DND-41 (cell line): ENCODE data around the gene DDX56.

Experiments
- ATAC-seq: fragments of 200-7000 bp; cut with Tn5 transposase; 3 replicates; pipeline ENCODE4 v1.9.1; 2021; ENCODE audit warnings: low read depth; ENCODE audit not compliant: insufficient read depth
- DNase-seq: peaks from one replicate; pipeline ENCODE4 v3.0.0-alpha.2; 2020
- H2AFZ ChIP-seq: 2 replicates; pipeline ENCODE4 v1.6.0; 2012; ENCODE audit warnings: low read depth, low read length
- H3K27ac ChIP-seq: 2 replicates; pipeline ENCODE4 v1.5.1; 2012; ENCODE audit warnings: low read length, inconsistent platforms
- H3K27me3 ChIP-seq: fragments of 200-600 bp; sonication (generic); 2 replicates; pipeline ENCODE4 v1.6.0; 2012; ENCODE audit warnings: low read length, mild to moderate bottlenecking, inconsistent platforms; ENCODE audit not compliant: insufficient read depth, poor library complexity
- H3K36me3 ChIP-seq: 2 replicates; pipeline ENCODE4 v1.5.1; 2012; ENCODE audit warnings: low read length, inconsistent platforms; ENCODE audit not compliant: insufficient read depth
- H3K4me1 ChIP-seq: 2 replicates; pipeline ENCODE4 v1.5.1; 2012; ENCODE audit warnings: mild to moderate bottlenecking, low read length; ENCODE audit not compliant: insufficient read depth
- H3K4me2 ChIP-seq: 2 replicates; pipeline ENCODE4 v1.6.0; 2012; ENCODE audit warnings: mild to moderate bottlenecking, moderate library complexity, low read length, inconsistent platforms; ENCODE audit not compliant: insufficient read depth
- H3K4me3 ChIP-seq, 2 experiments: fragments of 200-600 bp in 1 of 2; shearing (Covaris generic) in 1 of 2; 2 replicates each; pipeline ENCODE4 v1.5.1; 2012 to 2016; ENCODE audit warnings: inconsistent platforms in 2 of 2, low read length in 2 of 2, mild to moderate bottlenecking in 2 of 2, low read depth in 1 of 2, moderate library complexity in 1 of 2
- H3K79me2 ChIP-seq: 2 replicates; pipeline ENCODE4 v1.6.0; 2012; ENCODE audit warnings: low read length, inconsistent platforms; ENCODE audit not compliant: insufficient read depth
- H3K9ac ChIP-seq: 2 replicates; pipeline ENCODE4 v1.6.0; 2012; ENCODE audit warnings: low read depth, mild to moderate bottlenecking, inconsistent platforms, low read length, moderate library complexity
- H3K9me3 ChIP-seq: 2 replicates; pipeline ENCODE4 v1.5.1; 2012; ENCODE audit warnings: low read length, moderate library complexity, mild to moderate bottlenecking, inconsistent platforms; ENCODE audit not compliant: insufficient read depth, severe bottlenecking
- H4K20me1 ChIP-seq: 2 replicates; pipeline ENCODE4 v1.6.0; 2012; ENCODE audit warnings: low read length; ENCODE audit not compliant: insufficient read depth
- CTCF ChIP-seq: IDR thresholded peaks from 2 replicates; pipeline ENCODE4 v1.5.1; 2012; ENCODE audit warnings: borderline replicate concordance, low read length, moderate library complexity, mild to moderate bottlenecking; ENCODE audit not compliant: poor library complexity, severe bottlenecking; ENCODE audit errors: extremely low read depth
- EZH2 ChIP-seq: IDR thresholded peaks from 3 replicates; pipeline ENCODE4 v1.6.1; 2012; ENCODE audit warnings: borderline replicate concordance, low read depth, mild to moderate bottlenecking, moderate library complexity, low read length, inconsistent platforms; ENCODE audit not compliant: severe bottlenecking

Gene DDX56

GRCh38 chr7:44617225-44617890 lies 43.6 kb upstream of the DDX56 start:
- no peak overlapping the region for H2AFZ ChIP-seq
- H4K20me1 ChIP-seq = peaks cover 59% of the 10 kb centered on the region
- H3K27me3 ChIP-seq = no peaks in the 10 kb centered on the region
- no peak overlapping the region for H3K9ac ChIP-seq
- peaks cover 8% of the 10 kb centered on the region; the same call in 1 of the 2 replicates for H3K36me3 ChIP-seq
- ATAC-seq (no peak), DNase-seq (no peak)
- H3K4me1 ChIP-seq = 0 out of 2 replicates have a peak, but pooled peaks cover 2% of the 10 kb centered on the region
- no peak overlapping the region for H3K4me2 ChIP-seq
- H3K9me3 ChIP-seq = no peaks in the 10 kb centered on the region
- no peak overlapping the region for H3K4me3 ChIP-seq
- no peak overlapping the region for H3K27ac ChIP-seq
- no peak for TF ChIP-seq EZH2
- TF ChIP-seq CTCF = no peak
- peaks cover 95% of the 10 kb centered on the region for H3K79me2 ChIP-seq

- TF ChIP-seq EZH2 = no peak
- TF ChIP-seq CTCF = no peak
- Histone ChIP-seq H3K27me3 (no peaks in the 10 kb centered on the region), H3K79me2 (peaks cover 94% of the 10 kb centered on the region), H3K4me1 (0 out of 2 replicates have a peak, but pooled peaks cover 2% of the 10 kb centered on the region), H3K36me3 (peaks cover 8% of the 10 kb centered on the region; the same call in 1 of the 2 replicates), H2AFZ (no peak overlapping the region), H3K9ac (no peak overlapping the region), H4K20me1 (peaks cover 55% of the 10 kb centered on the region), H3K4me2 (no peak overlapping the region), H3K9me3 (no peaks in the 10 kb centered on the region), H3K4me3 (no peak overlapping the region), H3K27ac (no peak overlapping the region)
- ATAC-seq = no peak
- DNase-seq = no peak
Measured at GRCh38 chr7:44616545-44616944, 42.8 kb upstream of the DDX56 start.

DNA sequence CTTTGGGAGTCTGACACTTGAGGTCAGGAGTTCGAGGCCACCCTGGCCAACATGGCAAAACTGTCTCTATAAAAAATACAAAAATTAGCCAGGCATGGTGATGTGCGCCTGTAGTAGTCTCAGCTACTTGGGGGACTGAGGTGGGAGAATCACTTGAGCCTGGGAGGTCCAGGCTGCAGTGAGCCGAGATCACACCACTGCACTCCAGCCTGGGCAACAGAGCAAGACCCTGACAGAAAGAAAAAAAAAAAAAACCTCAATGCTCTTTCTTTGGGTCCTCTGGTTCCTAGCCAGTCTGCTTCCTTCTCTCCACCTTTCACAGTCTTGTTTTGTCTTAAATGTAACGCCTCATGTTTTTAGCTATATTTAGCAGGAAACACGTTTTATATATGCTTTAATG lies 42.1 kb upstream of the DDX56 start:
- H3K36me3 ChIP-seq = peaks cover 8% of the 10 kb centered on the region; the same call in 1 of the 2 replicates
- no peak for TF ChIP-seq CTCF
- TF ChIP-seq EZH2 = no peak
- no peak overlapping the region for H3K4me2 ChIP-seq
- H3K4me1 ChIP-seq = 0 out of 2 replicates have a peak, but pooled peaks cover 2% of the 10 kb centered on the region
- H3K4me3 ChIP-seq = no peak overlapping the region
- H3K9me3 ChIP-seq = no peaks in the 10 kb centered on the region
- DNase-seq (no peak), ATAC-seq (no peak)
- no peak overlapping the region for H3K27ac ChIP-seq
- no peak overlapping the region for H2AFZ ChIP-seq
- H4K20me1 ChIP-seq = peaks cover 50% of the 10 kb centered on the region
- no peaks in the 10 kb centered on the region for H3K27me3 ChIP-seq
- H3K9ac ChIP-seq = no peak overlapping the region
- peaks cover 94% of the 10 kb centered on the region for H3K79me2 ChIP-seq
